NCI-H2107 (cell line): ENCODE results near the gene TMEM132A.
"Not testable (repeated sequence)": the region's sequence is repeated elsewhere in the genome, so short reads cannot be mapped to it uniquely, and the experiment has no call there.

Experiments
- DNase-seq: peaks from one replicate; lab custom pipeline; 2025; lab: John Stamatoyannopoulos, UW

Gene TMEM132A

GRCh38 chr11:60906132-60906972 is 17.9 kb upstream of the TMEM132A start, which contains the start of gene PRPF19:
Gene PRPF19, minus strand, starts transcription at chr11:60906585. Its CDS starts 203 bp downstream, at chr11:60906382.
- peak; percentile 93 for DNase-seq

- no peak for DNase-seq
These were observed 15.5 kb upstream of the TMEM132A start for GRCh38 chr11:60908803-60909202.

DNA sequence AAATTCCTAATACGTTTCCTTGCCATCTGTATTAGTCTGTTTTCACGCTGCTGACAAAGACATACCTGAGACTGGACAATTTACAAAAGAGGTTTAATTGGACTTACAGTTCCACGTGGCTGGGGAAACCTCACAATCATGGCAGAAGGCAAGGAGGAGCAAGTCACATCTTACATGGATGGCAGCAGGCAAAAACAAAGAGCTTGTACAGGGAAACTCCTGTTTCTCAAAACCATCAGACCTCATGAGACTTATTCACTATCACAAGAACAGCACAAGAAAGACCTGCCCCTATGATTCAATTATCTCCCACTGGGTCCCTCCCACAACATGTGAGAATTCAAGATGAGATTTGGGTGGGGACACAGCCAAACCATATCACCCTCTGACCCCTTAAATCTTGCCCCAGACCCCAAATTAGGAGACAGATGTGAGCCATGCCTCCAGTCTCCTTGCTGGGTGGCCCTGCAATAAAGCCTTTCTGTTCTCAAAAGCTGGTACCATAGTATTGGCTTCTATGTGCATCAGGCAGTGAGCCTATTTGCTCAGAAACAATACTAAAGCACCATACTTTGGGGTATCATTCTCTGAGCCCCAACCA is 14.5 kb upstream of the TMEM132A start:
- DNase-seq = not testable (repeated sequence)

GRCh38 chr11:60910281-60910687 is 14.0 kb upstream of the TMEM132A start:
- no peak for DNase-seq

DNA sequence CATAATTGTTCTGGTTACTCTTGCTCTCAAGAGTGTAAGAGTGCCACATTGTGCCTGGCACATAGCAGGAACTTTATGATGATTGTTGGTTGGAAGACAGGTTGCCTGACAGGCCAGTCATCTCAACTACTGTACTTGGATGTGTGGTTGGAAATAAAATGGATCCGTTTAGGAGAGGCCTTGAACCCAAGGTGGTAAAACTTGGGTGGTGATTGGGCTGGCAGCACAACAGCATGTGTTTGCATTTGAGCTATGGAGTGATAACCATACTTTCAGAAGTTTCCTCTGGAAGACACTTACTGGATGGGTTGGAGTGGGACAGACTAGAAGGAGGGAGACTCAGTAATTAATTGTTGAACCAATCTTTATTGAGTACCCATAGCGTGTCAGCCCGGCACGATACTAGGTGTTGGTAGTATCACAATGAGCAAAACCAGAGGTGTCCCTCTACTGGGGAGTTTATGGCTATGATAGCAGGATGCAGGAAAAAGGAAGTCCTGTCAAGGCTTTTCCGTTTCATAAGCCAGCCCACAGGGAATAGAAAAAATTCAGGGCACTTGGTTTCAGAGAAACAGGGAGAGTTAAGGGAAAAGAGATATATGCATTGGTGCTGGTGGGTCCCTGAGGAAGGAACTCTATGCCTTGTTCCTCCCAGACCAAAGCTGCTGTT is 13.4 kb upstream of the TMEM132A start:
- DNase-seq = no peak

GRCh38 chr11:60912223-60912850 is 11.9 kb upstream of the TMEM132A start:
- no peak for DNase-seq

DNA sequence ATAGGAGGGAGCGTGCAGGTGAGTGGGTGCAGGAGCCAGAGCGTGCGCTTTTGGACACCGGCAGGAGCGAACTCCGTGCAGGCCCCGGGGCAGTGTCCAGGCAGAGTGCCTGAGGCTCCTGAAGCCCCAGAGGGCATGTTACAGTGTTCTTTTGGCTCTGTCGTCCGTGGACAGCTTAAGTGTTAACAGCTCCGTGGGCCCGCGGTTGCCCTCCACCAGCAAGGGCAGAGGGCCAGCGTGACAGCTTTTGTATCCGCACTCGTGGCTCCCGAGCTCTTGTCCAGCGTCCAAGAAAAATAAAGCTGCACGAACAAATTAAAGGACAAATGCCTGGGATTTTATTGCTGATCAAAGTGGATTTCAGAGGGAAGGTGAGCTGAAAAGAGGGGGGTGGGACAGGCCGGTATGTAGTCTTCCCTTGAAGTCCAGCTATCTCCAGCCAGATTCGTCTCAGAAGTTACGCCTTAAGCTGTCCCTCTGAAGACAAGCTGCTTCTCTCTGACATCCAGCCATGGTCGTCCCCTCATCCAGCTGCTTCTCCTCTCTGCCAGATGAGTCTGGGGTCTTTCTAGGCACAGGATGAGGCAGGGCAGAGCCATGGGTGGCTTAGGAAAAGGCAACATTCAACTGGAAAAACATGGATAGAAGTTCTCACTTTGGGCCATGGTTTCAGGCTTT is 11.3 kb upstream of the TMEM132A start:
- no peak for DNase-seq

- DNase-seq = peak; percentile 84
These were observed 10.2 kb upstream of the TMEM132A start, which contains the start of gene TMEM109 for GRCh38 chr11:60913793-60914632. Gene TMEM109, plus strand, starts transcription at chr11:60914158. Its CDS starts 5,536 bp downstream, at chr11:60919694.

- DNase-seq = no peak
These were observed 9.5 kb upstream of the TMEM132A start for GRCh38 chr11:60914633-60915247.

DNA sequence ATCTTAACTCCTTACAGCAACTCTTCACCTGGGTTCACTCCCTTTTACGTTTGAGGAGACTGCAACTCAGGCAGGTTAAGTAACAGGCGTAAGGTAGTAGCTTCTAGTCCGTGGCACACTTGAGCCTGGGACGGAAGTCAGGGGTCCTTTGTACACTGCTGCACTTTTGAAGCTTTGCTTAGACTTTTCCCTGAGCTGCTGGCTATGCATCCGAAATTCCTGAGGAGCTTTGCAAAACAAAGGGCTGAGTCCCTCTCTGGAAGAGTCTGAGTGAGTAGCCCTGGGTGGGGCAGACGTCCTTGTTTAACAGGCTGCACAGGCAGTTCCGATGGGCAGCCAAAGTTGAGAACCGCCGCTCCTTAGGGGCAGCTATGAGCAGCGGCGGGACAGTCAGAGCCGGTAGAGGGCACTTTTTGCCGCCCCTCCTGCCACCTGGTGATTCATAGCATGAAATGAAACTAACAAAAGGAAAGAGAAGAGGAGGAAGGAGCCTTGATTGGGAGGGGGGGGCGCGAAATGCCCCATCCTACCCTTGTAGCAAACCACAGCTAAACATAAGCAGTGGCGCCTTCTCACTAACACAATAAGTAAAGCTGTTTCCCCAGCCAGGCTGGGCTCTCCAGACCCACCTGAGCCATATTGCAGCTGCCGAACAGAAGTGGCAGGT is 8.9 kb upstream of the TMEM132A start:
- DNase-seq = no peak

- DNase-seq = no peak
These were observed 7.5 kb upstream of the TMEM132A start for GRCh38 chr11:60916669-60917206.

DNA sequence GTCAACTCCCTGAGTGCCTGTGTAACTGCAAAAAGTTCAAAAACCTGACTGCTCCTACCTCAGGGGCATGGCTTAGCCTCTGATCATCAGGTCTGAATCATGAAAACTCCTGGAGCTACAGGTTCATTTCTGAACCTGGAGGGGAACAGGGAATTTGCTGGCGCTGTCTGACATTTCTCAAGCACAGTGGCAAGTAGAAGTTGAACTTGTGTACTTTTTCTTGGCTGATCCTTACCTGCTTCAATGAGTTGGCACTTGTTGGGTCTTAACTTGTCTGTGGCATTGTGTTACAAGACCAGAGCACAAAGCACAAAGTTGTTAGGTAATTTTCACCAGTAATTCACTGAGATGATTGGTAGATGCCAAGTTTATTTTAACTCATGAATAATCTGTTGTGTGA is 7.0 kb upstream of the TMEM132A start:
- DNase-seq = no peak

GRCh38 chr11:60918251-60918938 is 5.9 kb upstream of the TMEM132A start:
- no peak for DNase-seq

- DNase-seq = no peak
These were observed 5.4 kb upstream of the TMEM132A start for GRCh38 chr11:60918939-60919265.

DNA sequence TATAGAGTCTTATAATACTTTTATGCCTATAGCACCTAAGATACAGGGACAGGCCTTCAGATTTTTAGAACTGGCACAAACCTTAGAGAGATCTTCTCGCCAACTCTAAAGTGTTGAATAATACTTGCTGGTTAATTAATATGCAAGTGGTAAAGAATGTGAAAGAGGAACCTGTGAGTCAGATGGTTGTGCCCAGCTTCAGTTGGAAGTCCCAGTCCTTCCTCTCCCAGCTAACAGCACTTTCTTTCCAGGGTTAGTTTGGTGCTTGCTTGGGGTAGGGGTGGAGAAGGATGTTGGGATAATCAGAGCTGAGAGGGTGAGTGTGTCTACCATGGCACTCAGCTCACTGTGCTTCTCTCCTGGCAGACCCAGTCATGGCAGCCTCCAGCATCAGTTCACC is 4.9 kb upstream of the TMEM132A start:
- no peak for DNase-seq

DNA sequence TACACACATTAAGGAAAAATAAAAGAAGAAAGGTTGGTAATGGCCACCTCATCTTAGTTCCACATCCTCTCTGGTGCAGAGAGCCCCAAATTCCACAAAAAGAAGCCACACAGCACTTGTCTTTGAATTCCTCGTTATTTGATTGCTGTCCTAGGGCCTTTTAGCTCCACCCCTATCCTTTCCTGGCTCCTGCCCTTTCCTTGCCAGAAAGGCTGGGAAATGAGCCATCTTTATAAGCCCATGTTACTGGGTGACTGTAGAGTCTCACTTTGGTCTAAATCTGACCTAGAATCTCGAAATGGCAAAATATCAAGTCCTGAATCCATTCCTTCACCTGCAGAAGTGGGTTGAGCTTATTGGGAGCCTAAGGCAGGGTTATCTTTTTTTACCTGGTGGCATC is 4.3 kb upstream of the TMEM132A start:
- DNase-seq = no peak

DNA sequence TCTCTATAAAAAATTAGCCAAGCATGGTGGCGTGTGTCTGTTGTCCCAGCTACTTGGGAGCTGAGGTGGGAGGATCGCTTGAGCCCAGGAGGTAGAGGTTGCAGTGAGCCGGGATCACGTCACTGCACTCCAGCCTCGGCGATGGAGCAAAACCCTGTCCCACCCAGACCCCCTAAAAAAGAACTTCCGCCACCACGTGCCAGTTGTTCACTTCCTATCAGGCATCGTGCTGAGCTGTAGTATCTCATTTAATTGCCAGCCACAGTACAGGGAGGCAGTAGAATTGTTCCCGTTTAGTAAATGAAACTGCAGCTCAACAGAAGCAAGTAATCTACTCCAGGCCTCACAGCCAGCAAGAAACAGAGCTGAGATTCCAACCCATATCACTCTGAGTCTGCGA is 3.0 kb upstream of the TMEM132A start:
- DNase-seq = no peak

DNA sequence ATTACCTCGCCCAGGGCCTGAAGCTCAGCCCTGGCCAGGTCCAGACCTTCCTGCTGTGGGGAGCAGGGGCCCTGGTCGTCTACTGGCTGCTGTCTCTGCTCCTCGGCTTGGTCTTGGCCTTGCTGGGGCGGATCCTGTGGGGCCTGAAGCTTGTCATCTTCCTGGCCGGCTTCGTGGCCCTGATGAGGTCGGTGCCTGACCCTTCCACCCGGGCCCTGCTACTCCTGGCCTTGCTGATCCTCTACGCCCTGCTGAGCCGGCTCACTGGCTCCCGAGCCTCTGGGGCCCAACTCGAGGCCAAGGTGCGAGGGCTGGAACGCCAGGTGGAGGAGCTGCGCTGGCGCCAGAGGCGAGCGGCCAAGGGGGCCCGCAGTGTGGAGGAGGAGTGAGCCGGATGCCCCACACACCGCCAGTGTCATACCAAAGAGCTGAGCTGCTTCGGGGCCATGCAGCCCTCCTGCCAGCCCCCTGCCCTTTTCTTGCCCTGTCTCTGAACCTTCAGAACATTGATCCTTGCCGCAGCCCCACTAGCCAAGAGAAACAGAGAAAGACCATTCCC is 2.4 kb upstream of the TMEM132A start:
- DNase-seq = no peak

- DNase-seq = no peak
These were observed 1.4 kb upstream of the TMEM132A start for GRCh38 chr11:60922906-60923305.
